ENCODE measurements around the gene MS4A18. TPM values are rescaled to one million over a fixed set of nuclear protein-coding genes. Genes with fewer than 3 reads are reported as not detected.
A peak's percentile ranks its signal among the peaks of the same experiment; 100 is the strongest.
"Not testable (repeated sequence)": the region's sequence is repeated elsewhere in the genome, so short reads cannot be mapped to it uniquely, and the experiment has no call there.

The MS4A18 gene
- total RNA-seq, 4 donors from 2014 or later = not detected

- H3K27ac ChIP-seq = no peak overlapping the region
- no peak for DNase-seq (ENCODE audit: low spot score in 2 of 2)
- no peaks in the 10 kb centered on the region for H3K36me3 ChIP-seq
- H3K4me3 ChIP-seq = no peak overlapping the region
- H3K9me3 ChIP-seq = no peaks in the 10 kb centered on the region
- whole genome bisulfite sequencing = 66% methylated on average over 4 of the region's 4 CpGs
- no peak for TF ChIP-seq POLR2A (IDR thresholded peaks at IDR 0.05)
- TF ChIP-seq, protein P1, sequence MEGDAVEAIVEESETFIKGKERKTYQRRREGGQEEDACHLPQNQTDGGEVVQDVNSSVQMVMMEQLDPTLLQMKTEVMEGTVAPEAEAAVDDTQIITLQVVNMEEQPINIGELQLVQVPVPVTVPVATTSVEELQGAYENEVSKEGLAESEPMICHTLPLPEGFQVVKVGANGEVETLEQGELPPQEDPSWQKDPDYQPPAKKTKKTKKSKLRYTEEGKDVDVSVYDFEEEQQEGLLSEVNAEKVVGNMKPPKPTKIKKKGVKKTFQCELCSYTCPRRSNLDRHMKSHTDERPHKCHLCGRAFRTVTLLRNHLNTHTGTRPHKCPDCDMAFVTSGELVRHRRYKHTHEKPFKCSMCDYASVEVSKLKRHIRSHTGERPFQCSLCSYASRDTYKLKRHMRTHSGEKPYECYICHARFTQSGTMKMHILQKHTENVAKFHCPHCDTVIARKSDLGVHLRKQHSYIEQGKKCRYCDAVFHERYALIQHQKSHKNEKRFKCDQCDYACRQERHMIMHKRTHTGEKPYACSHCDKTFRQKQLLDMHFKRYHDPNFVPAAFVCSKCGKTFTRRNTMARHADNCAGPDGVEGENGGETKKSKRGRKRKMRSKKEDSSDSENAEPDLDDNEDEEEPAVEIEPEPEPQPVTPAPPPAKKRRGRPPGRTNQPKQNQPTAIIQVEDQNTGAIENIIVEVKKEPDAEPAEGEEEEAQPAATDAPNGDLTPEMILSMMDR (IDR thresholded peaks at IDR 0.05) = no peak
- TF ChIP-seq EP300 (IDR thresholded peaks at IDR 0.05) = no peak
- no peak for TF ChIP-seq POLR2AphosphoS5 (IDR thresholded peaks at IDR 0.05)
- peaks cover 47% of the 10 kb centered on the region for H3K27me3 ChIP-seq
- H3K4me1 ChIP-seq = no peaks in the 10 kb centered on the region
These were observed 28.8 kb downstream of the MS4A18 start for GRCh38 chr11:60753309-60753708.

- 87% methylated on average over 6 of the region's 6 CpGs for WGBS
- Histone ChIP-seq H3K27ac (no peak overlapping the region), H3K36me3 (no peaks in the 10 kb centered on the region), H3K9me3 (no peaks in the 10 kb centered on the region), H3K4me3 (no peak overlapping the region), H3K27me3 (peaks cover 35% of the 10 kb centered on the region), H3K4me1 (no peaks in the 10 kb centered on the region)
- peak in 1 of 2 donors; percentile 31 for DNase-seq (ENCODE audit: low spot score in 2 of 2)
- TF ChIP-seq EP300 (IDR thresholded peaks at IDR 0.05) (no peak), POLR2AphosphoS5 (IDR thresholded peaks at IDR 0.05) (no peak), POLR2A (IDR thresholded peaks at IDR 0.05) (no peak)
These were observed 30.4 kb downstream of the MS4A18 start for GRCh38 chr11:60754887-60755286.

- no peak for TF ChIP-seq EP300 (IDR thresholded peaks at IDR 0.05)
- TF ChIP-seq POLR2AphosphoS5 (IDR thresholded peaks at IDR 0.05) = no peak
- TF ChIP-seq POLR2A (IDR thresholded peaks at IDR 0.05) = no peak
- TF ChIP-seq, protein P1 (IDR thresholded peaks at IDR 0.05) = no peak
- 64% methylated on average over 14 of the region's 14 CpGs for WGBS
- no peaks in the 10 kb centered on the region for H3K9me3 ChIP-seq
- no peak within 1 kb of the TSS for H3K27ac ChIP-seq
- peak in 1 of 2 donors; percentile 32 for DNase-seq (ENCODE audit: low spot score in 2 of 2)
- H3K36me3 ChIP-seq = no peaks in the 10 kb centered on the region
- peaks cover 19% of the 10 kb centered on the region for H3K27me3 ChIP-seq
- H3K4me3 ChIP-seq = no peak within 1 kb of the TSS
- H3K4me1 ChIP-seq = no peaks in the 10 kb centered on the region
These were observed 31.9 kb downstream of the MS4A18 start, which contains the start of gene MS4A15 for GRCh38 chr11:60756307-60757032. MS4A15 (plus strand) TSS chr11:60756867; CDS start chr11:60763734, 6,867 bp downstream.

GRCh38 chr11:60757231-60757800, 32.8 kb downstream of the MS4A18 start:
- no peaks in the 10 kb centered on the region for H3K4me1 ChIP-seq
- DNase-seq (ENCODE audit: low spot score in 2 of 2) = peak in 1 of 2 donors; percentile 68
- no peaks in the 10 kb centered on the region for H3K9me3 ChIP-seq
- H3K4me3 ChIP-seq = no peak overlapping the region
- H3K27me3 ChIP-seq = peaks cover 19% of the 10 kb centered on the region
- TF ChIP-seq POLR2A (IDR thresholded peaks at IDR 0.05) = no peak
- no peak for TF ChIP-seq POLR2AphosphoS5 (IDR thresholded peaks at IDR 0.05)
- no peak for TF ChIP-seq EP300 (IDR thresholded peaks at IDR 0.05)
- TF ChIP-seq, protein P1 (IDR thresholded peaks at IDR 0.05) = no peak
- no peaks in the 10 kb centered on the region for H3K36me3 ChIP-seq
- 95% methylated on average over 19 of the region's 19 CpGs for WGBS
- H3K27ac ChIP-seq = no peak overlapping the region

DNA sequence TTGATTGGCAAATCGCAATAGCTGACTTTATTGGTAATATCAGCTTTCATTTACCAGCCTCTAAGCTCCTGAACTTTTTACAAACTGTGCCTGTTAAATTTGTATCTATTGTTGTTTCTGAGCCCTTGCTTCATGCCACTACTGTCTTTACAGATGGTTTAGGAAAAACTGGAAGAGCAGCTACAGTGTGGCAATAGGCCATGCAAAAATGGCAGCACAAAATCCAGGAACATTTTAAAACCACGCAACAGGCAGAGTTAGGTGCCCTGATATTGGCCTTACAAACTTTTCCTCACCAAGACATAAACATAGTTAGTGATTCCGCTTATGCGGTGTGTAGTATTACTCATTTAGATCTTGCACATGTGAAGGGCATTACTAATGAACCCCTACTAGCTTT, 34.2 kb downstream of the MS4A18 start:
- H3K9me3 ChIP-seq; H3K36me3 ChIP-seq; DNase-seq (ENCODE audit: low spot score in 2 of 2); H3K4me1 ChIP-seq; H3K4me3 ChIP-seq; H3K27ac ChIP-seq: not testable (repeated sequence)
- WGBS = 90% methylated on average over 4 of the region's 4 CpGs
- peaks cover 19% of the 10 kb centered on the region for H3K27me3 ChIP-seq

GRCh38 chr11:60759438-60760225, 35.1 kb downstream of the MS4A18 start:
- DNase-seq (ENCODE audit: low spot score in 2 of 2) = peak in 1 of 2 donors; percentile 63
- not testable (repeated sequence) for H3K27ac ChIP-seq, H3K4me1 ChIP-seq, H3K4me3 ChIP-seq, H3K9me3 ChIP-seq, H3K36me3 ChIP-seq
- 65% methylated on average over 22 of the region's 22 CpGs for WGBS
- peaks cover 15% of the 10 kb centered on the region for H3K27me3 ChIP-seq
